ENCODE results near the gene CDKAL1. TPM values are rescaled to one million over a fixed set of nuclear protein-coding genes. Genes with fewer than 3 reads are reported as not detected.

Gene CDKAL1
- total and polyA plus RNA-seq, 10 of the 15 experiments (the other 5 are each of a cell fraction or from before 2014, with no cell fraction given), result 10.7 to 26.9 (median 17.3) TPM

DNA sequence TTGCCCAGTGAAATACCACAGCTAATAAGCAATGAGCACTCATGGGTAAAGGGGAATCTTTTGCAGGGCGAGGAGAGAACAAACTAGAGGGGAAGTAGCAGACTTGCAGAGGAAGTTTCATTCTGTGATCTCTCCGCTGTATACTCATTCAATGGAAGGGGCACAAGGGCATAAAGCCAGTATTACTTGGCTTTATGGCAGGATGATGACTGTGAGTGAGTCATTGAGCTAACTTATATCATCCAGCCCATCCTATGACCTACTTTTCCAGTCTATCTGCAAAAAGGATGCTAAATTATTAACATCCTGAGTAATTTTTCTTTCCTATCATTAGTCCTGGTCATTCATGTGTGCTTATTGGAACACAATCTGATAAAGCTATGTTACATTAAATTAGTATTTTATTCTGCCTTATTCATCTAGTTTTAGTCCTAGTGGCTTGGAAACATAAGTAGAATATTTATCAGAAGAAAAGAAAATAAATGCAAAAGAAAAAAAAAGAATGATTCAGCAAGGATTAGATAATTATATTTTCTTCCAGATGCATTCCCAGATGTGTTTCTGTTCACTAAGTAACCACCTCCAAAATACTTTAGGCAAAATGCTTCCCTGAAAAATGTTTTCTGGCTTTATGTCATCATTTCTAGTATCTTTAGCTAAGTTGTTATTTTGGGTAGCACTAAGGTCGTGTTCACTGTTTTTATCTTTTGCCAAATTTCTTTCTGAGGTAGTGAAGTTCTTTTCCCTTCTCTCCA, 471.7 kb downstream of the CDKAL1 start (continued):
- TF ChIP-seq TARDBP (IDR thresholded peaks at IDR 0.05; ENCODE audit: borderline replicate concordance) (no peak), MEF2B (IDR thresholded peaks at IDR 0.05; ENCODE audit: partially characterized antibody, poor library complexity, severe bottlenecking) (no peak), ZNF622 (IDR thresholded peaks at IDR 0.05) (no peak), MTA2 (IDR thresholded peaks at IDR 0.05; ENCODE audit: low read depth) (peak; percentile 20; the same call in 1 of the 2 replicates), CEBPB (IDR thresholded peaks at IDR 0.05; ENCODE audit: borderline replicate concordance in 1 of 2, low read depth in 2 of 2, low read length in 2 of 2) (no peak), POLR2AphosphoS2 (IDR thresholded peaks at IDR 0.05; ENCODE audit: low read depth, low read length) (no peak), CHD4 (IDR thresholded peaks at IDR 0.05) (no peak), RAD21 (IDR thresholded peaks at IDR 0.05; ENCODE audit: insufficient read depth, low read depth, low read length) (no peak), TBL1XR1 (IDR thresholded peaks at IDR 0.05; ENCODE audit: low read depth, low read length) (no peak), CHD2 (IDR thresholded peaks at IDR 0.05; ENCODE audit: borderline replicate concordance, low read depth, low read length) (no peak), FOXM1 (IDR thresholded peaks at IDR 0.05; ENCODE audit: low read depth, low read length) (no peak), YBX1 (IDR thresholded peaks at IDR 0.05) (no peak), JUNB (IDR thresholded peaks at IDR 0.05) (peak; percentile 18; the same call in 1 of the 2 replicates), SUPT20H (IDR thresholded peaks at IDR 0.05; ENCODE audit: borderline replicate concordance, control insufficient read depth, low read depth, low read length) (no peak), BHLHE40 (IDR thresholded peaks at IDR 0.05; ENCODE audit: borderline replicate concordance in 1 of 2, low read depth in 2 of 2, low read length in 1 of 2) (no peak), NFXL1 (IDR thresholded peaks at IDR 0.05; ENCODE audit: borderline replicate concordance) (no peak), WRNIP1 (IDR thresholded peaks at IDR 0.05; ENCODE audit: borderline replicate concordance, low read depth, low read length) (no peak), NRF1 (conservative IDR thresholded peaks at IDR 0.05; ENCODE audit: low read depth, low read length) (no peak), EED (IDR thresholded peaks at IDR 0.05; ENCODE audit: low read depth) (no peak)
- TF ChIP-seq, protein P1, sequence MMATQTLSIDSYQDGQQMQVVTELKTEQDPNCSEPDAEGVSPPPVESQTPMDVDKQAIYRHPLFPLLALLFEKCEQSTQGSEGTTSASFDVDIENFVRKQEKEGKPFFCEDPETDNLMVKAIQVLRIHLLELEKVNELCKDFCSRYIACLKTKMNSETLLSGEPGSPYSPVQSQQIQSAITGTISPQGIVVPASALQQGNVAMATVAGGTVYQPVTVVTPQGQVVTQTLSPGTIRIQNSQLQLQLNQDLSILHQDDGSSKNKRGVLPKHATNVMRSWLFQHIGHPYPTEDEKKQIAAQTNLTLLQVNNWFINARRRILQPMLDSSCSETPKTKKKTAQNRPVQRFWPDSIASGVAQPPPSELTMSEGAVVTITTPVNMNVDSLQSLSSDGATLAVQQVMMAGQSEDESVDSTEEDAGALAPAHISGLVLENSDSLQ (IDR thresholded peaks at IDR 0.05), result no peak
- TF ChIP-seq, protein P2, sequence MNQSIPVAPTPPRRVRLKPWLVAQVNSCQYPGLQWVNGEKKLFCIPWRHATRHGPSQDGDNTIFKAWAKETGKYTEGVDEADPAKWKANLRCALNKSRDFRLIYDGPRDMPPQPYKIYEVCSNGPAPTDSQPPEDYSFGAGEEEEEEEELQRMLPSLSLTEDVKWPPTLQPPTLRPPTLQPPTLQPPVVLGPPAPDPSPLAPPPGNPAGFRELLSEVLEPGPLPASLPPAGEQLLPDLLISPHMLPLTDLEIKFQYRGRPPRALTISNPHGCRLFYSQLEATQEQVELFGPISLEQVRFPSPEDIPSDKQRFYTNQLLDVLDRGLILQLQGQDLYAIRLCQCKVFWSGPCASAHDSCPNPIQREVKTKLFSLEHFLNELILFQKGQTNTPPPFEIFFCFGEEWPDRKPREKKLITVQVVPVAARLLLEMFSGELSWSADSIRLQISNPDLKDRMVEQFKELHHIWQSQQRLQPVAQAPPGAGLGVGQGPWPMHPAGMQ (IDR thresholded peaks at IDR 0.05; ENCODE audit: borderline replicate concordance), result no peak
